ENCODE measurements around the gene SLC15A4. TPM values are rescaled to one million over a fixed set of nuclear protein-coding genes. Genes with fewer than 3 reads are reported as not detected.

The SLC15A4 gene
- total and polyA plus RNA-seq, 2 of the 4 experiments (the other 2 are of a cell fraction), result 15.4 to 21.9 TPM

DNA sequence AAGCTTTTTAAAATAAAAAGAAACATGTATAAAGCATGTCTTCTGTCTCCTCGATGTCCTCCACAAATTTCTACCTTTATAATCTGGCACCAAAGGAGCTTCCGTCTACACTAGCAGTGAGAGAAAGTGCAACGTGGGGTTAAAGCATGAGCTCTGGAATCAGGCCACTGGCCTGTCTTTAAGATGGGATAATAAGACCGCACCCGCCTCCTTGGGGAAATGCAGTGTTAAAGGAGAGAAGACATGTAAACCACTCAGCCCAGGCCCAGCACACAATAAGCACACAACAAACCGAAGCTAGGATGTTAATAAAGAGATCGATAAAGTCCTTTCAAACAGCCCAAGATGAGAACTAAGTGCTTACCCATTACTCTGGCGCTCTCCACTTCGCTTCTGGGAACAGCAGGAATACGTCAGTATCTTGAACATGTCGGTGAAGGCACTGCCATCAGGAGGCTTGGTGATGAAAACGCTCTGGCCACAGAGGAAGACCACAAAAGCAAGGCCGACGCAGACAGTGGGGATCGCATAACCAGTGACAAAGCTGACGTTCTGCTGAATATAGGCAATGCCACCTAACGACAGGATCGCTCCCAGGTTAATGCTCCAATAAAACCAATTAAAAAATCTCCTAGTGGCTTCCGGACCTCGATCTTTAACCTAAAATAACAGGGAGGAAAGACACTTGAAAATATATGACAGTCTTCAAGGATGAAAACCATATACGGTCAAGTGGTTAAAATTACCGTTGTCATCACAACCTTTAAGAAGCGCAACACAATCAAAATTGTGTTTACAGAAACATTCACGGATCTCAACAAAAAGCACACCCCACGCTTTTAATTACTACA, 9.1 kb downstream of the SLC15A4 start (continued):
- TF ChIP-seq RCOR1 (IDR thresholded peaks at IDR 0.05; ENCODE audit: insufficient replicate concordance, low read length) (no peak), MAFK (IDR thresholded peaks at IDR 0.05; ENCODE audit: low read depth, low read length) (no peak), SMC3 (IDR thresholded peaks at IDR 0.05; ENCODE audit: low read depth, low read length) (no peak), MAZ (IDR thresholded peaks at IDR 0.05; ENCODE audit: borderline replicate concordance, low read depth, low read length) (no peak), BHLHE40 (IDR thresholded peaks at IDR 0.05; ENCODE audit: low read depth, low read length) (no peak), RFX5 (IDR thresholded peaks at IDR 0.05; ENCODE audit: low read depth, low read length) (no peak)

DNA sequence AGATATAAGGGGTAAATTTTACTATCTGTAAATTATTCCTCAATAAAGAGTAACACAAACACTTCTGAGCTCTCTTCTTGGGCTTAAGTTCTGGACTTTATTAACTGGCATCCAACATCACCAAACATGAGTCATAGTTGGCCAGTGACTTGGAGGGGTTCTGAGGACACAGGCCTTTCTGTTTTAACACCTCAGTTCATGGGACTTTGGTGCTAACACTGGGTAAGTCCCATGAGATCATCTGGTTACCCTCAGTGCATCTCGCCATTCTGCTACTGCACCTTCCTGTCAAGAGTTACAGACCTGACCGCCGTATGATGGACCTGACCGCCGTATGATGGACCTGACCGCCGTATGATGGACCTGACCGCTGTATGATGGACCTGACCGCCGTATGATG, 9.9 kb downstream of the SLC15A4 start:
- Histone ChIP-seq H3K9ac (ENCODE audit: low read depth, low read length) (no peak overlapping the region), H3K14ac (replicated peaks; ENCODE audit: low read depth, low read length) (no peak overlapping the region), H4K5ac (ENCODE audit: low read depth, low read length) (no peak overlapping the region), H3K4me1 (ENCODE audit: control insufficient read depth, insufficient read depth, low read length) (peaks cover 6% of the 10 kb centered on the region), H3K4ac (ENCODE audit: low read depth, low read length) (no peak overlapping the region), H2AK5ac (ENCODE audit: low read depth, low read length) (no peak overlapping the region), H4K91ac (ENCODE audit: insufficient read depth, low read depth, low read length) (no peak overlapping the region), H3K27ac (ENCODE audit: insufficient read depth, low read length) (no peak overlapping the region), H3K23ac (ENCODE audit: low read depth, low read length) (no peak overlapping the region), H3K4me2 (ENCODE audit: low read depth, low read length) (no peak overlapping the region), H2BK15ac (ENCODE audit: low read depth, low read length) (no peak overlapping the region), H3K9me3 (ENCODE audit: control insufficient read depth, insufficient read depth, low read length) (no peaks in the 10 kb centered on the region), H3K56ac (ENCODE audit: extremely low read depth, insufficient read depth, low read length) (no peak overlapping the region), H3K4me3 (ENCODE audit: insufficient read depth, low read depth, low read length) (no peak overlapping the region), H2BK20ac (ENCODE audit: low read depth, low read length) (no peak overlapping the region), H4K8ac (ENCODE audit: low read depth in 2 of 2, low read length in 2 of 2) (no peak overlapping the region), H3K27me3 (ENCODE audit: control insufficient read depth, insufficient read depth, low read length) (no peaks in the 10 kb centered on the region), H2AK9ac (replicated peaks; ENCODE audit: low read depth, low read length, poor library complexity) (no peak overlapping the region), H3K9me1 (ENCODE audit: insufficient read depth, low read length) (peaks cover 7% of the 10 kb centered on the region), H3K79me1 (ENCODE audit: low read depth in 1 of 2, low read length in 2 of 2) (peaks cover 28 to 64% of the 10 kb centered on the region in 2 experiments), H2BK5ac (ENCODE audit: low read depth, low read length, poor library complexity, severe bottlenecking) (no peak overlapping the region), H2BK120ac (ENCODE audit: low read depth, low read length) (no peak overlapping the region), H4K20me1 (ENCODE audit: insufficient read depth, low read length) (peaks cover 37% of the 10 kb centered on the region), H2AFZ (replicated peaks; ENCODE audit: low read length, poor library complexity) (no peak overlapping the region), H3K36me3 (ENCODE audit: control insufficient read depth, insufficient read depth, low read length) (peaks cover 18% of the 10 kb centered on the region), H3K18ac (ENCODE audit: low read depth, low read length) (no peak overlapping the region)
- no TSS peak for BruUV-seq (replicated peaks)
- DNase-seq, result no peak
- 82% methylated on average over 10 of the region's 10 CpGs; no CpG with 5 or more reads in 1 of the 2 experiments for WGBS, 2 experiments (ENCODE audit: extremely low coverage in 2 of 2, insufficient read length in 1 of 2)
- POLR2A ChIA-PET (ENCODE audit: unreplicated experiment), result no interaction called here
- dilution Hi-C loops (cut with HindIII; ENCODE audit: low sequenced_read_pairs, unreplicated experiment), result no loop called here
- no peak for ATAC-seq (ENCODE audit: low read depth)
- in situ Hi-C loops (cut with MboI; ENCODE audit: low sequenced_read_pairs), result no loop called here
- CTCF ChIA-PET, result no interaction called here
- intact Hi-C loops (cut with micrococcal nuclease), result no loop called here
- TF ChIP-seq POLR2A (IDR thresholded peaks at IDR 0.05; ENCODE audit: low read depth, low read length) (no peak), RFX5 (IDR thresholded peaks at IDR 0.05; ENCODE audit: low read depth, low read length) (no peak), FOS (IDR thresholded peaks at IDR 0.05; ENCODE audit: low read depth, low read length) (no peak), RAD21 (IDR thresholded peaks at IDR 0.05; ENCODE audit: low read length) (no peak), SMC3 (IDR thresholded peaks at IDR 0.05; ENCODE audit: low read depth, low read length) (no peak), MAZ (IDR thresholded peaks at IDR 0.05; ENCODE audit: borderline replicate concordance, low read depth, low read length) (no peak), BHLHE40 (IDR thresholded peaks at IDR 0.05; ENCODE audit: low read depth, low read length) (no peak), CHD1 (IDR thresholded peaks at IDR 0.05; ENCODE audit: low read depth, low read length) (no peak)
- TF ChIP-seq, protein P1, sequence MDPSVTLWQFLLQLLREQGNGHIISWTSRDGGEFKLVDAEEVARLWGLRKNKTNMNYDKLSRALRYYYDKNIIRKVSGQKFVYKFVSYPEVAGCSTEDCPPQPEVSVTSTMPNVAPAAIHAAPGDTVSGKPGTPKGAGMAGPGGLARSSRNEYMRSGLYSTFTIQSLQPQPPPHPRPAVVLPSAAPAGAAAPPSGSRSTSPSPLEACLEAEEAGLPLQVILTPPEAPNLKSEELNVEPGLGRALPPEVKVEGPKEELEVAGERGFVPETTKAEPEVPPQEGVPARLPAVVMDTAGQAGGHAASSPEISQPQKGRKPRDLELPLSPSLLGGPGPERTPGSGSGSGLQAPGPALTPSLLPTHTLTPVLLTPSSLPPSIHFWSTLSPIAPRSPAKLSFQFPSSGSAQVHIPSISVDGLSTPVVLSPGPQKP (IDR thresholded peaks at IDR 0.05; ENCODE audit: borderline replicate concordance, low read depth, low read length), result no peak
- TF ChIP-seq, protein P2, sequence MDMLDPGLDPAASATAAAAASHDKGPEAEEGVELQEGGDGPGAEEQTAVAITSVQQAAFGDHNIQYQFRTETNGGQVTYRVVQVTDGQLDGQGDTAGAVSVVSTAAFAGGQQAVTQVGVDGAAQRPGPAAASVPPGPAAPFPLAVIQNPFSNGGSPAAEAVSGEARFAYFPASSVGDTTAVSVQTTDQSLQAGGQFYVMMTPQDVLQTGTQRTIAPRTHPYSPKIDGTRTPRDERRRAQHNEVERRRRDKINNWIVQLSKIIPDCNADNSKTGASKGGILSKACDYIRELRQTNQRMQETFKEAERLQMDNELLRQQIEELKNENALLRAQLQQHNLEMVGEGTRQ (IDR thresholded peaks at IDR 0.05; ENCODE audit: low read depth, low read length), result no peak

Data from IMR-90 (cell line).